ENCODE results near the gene OLA1.

- TF ChIP-seq POLR2AphosphoS5 (IDR thresholded peaks at IDR 0.05; ENCODE audit: control insufficient read depth, insufficient read depth, low read depth, low read length) (no peak), EZH2 (IDR thresholded peaks at IDR 0.05; ENCODE audit: borderline replicate concordance, low read depth, low read length) (no peak), PCBP2 (IDR thresholded peaks at IDR 0.05; ENCODE audit: low read depth, low read length, poor library complexity, severe bottlenecking) (no peak), CEBPB (tag; IDR thresholded peaks at IDR 0.05) (peak; percentile 89), REST (IDR thresholded peaks at IDR 0.05; ENCODE audit: borderline replicate concordance) (no peak), REST (CRISPR knock-in tag; IDR thresholded peaks at IDR 0.05; ENCODE audit: low read depth) (no peak), ZNF121 (CRISPR knock-in tag; conservative IDR thresholded peaks at IDR 0.05) (no peak), FOXK1 (CRISPR knock-in tag; IDR thresholded peaks at IDR 0.05; ENCODE audit: borderline replicate concordance) (no peak), EGR1 (conservative IDR thresholded peaks at IDR 0.05) (no peak)
Observed at GRCh38 chr2:174025271-174026121, 222.8 kb downstream of the OLA1 start.

Data from K562 (cell line).